ENCODE data around the gene BSX.

Gene BSX

DNA sequence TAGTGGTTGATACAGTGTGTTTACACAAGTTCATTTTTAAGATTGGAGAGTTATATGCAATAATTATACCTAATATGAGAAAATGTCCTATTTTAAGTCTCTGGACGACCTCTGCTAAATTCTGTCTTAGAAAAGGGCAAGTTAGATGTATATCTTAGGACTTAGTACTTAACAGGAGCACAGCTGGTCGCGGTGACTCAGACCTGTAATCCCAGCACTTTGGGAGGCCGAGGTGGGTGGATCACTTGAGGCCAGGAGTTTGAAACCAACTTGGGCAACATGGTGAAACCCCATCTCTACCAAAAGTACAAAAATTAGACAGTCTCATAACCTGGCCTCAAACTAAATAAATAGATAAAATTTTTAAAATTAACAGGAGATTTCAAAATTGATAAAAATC lies 27.2 kb downstream of the BSX start:
- DNase-seq (ENCODE audit: low read depth in 3 of 3), result no peak

GRCh38 chr11:122951211-122951610 lies 30.4 kb downstream of the BSX start:
- DNase-seq (ENCODE audit: low read depth in 3 of 3), result no peak

DNA sequence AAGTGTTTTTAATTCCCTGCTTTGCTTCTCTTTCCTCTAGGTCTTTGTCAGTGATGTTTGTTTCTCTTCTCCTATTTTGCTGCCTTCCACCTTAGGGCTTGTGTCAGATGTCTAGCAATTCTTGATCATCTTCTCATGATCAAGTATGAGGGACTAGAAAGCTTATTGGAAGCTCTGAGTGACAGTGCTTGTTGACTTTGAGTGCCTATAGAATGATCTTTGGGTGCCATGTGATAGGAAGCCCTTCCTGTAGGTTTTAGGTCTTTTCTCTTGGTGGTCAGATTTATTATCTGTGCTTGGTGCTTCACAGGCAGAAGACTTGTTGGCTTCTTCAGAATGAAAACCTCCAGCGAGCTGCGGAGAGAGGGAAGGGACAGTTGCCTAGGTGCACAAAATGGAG lies 43.1 kb downstream of the BSX start:
- no peak for DNase-seq (ENCODE audit: low read depth in 3 of 3)

DNA sequence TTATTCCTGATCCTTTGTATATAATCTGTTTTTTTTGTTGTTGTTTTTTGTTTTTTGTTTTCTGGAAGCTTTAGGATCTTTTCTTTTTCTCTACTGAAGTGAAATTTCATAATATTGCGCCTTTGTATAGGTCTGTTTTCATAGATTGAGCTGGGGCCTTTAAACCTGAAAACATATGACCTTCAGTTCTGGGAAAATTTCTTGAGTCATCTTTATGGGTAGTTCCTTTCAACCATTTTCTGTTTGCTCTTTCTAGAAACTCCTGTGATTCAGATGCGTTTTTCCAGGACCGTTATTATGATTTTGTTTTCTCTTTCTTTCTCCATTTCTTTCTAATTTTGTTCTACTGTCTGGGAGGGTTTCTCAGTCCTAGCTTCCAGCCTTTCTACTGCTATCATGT lies 43.7 kb downstream of the BSX start:
- no peak for DNase-seq (ENCODE audit: low read depth in 3 of 3)

- DNase-seq (ENCODE audit: low read depth in 3 of 3), result no peak
Observed at GRCh38 chr11:122933416-122933815, 48.2 kb downstream of the BSX start.

GRCh38 chr11:122931510-122931909 lies 50.1 kb downstream of the BSX start:
- no peak for DNase-seq (ENCODE audit: low read depth in 3 of 3)

Measured in stimulated activated CD4-positive, alpha-beta T cell treated with anti-CD3 and anti-CD28 coated beads, TNF-alpha, amount 100 ng/mL, for 4 hours (primary cell).